Fibroblast of skin of left biceps (primary cell): Measurements from ENCODE around the gene MAP2K2.
"Not testable (repeated sequence)": the region's sequence is repeated elsewhere in the genome, so short reads cannot be mapped to it uniquely, and the experiment has no call there.

Experiments used
- DNase-seq, 2 experiments: peaks; one replicate each; pipeline ENCODE4 v3.0.0-alpha.2; 2013; ENCODE audit warnings: low read depth in 2 of 2

Gene MAP2K2

GRCh38 chr19:4130744-4131438 lies 7.0 kb upstream of the MAP2K2 start:
- DNase-seq = peak in 1 of 2 experiments; percentile 17

GRCh38 chr19:4129050-4129449 lies 5.1 kb upstream of the MAP2K2 start:
- DNase-seq = not testable (repeated sequence)

GRCh38 chr19:4127322-4127721 lies 3.4 kb upstream of the MAP2K2 start:
- not testable (repeated sequence) for DNase-seq

GRCh38 chr19:4124638-4125037 lies 716 bp upstream of the MAP2K2 start:
- DNase-seq = no peak

- DNase-seq = no peak
Observed at GRCh38 chr19:4122480-4122879, 1.4 kb downstream of the MAP2K2 start.

- no peak for DNase-seq
Observed at GRCh38 chr19:4121815-4122214, 2.1 kb downstream of the MAP2K2 start.

GRCh38 chr19:4121273-4121612 lies 2.7 kb downstream of the MAP2K2 start:
- no peak for DNase-seq

- no peak for DNase-seq
Observed at GRCh38 chr19:4120559-4121272, 3.2 kb downstream of the MAP2K2 start.

- no peak for DNase-seq
Observed at GRCh38 chr19:4119763-4120162, 4.2 kb downstream of the MAP2K2 start.

- no peak for DNase-seq
Observed at GRCh38 chr19:4115818-4116385, 8.0 kb downstream of the MAP2K2 start.

- DNase-seq = no peak
Observed at GRCh38 chr19:4115050-4115817, 8.7 kb downstream of the MAP2K2 start.

GRCh38 chr19:4114181-4114580 lies 9.7 kb downstream of the MAP2K2 start:
- DNase-seq = no peak

GRCh38 chr19:4113398-4114088 lies 10.4 kb downstream of the MAP2K2 start:
- DNase-seq = no peak

GRCh38 chr19:4112367-4112766 lies 11.6 kb downstream of the MAP2K2 start:
- no peak for DNase-seq

GRCh38 chr19:4109626-4109945 lies 14.3 kb downstream of the MAP2K2 start:
- DNase-seq = no peak

- DNase-seq = no peak
Observed at GRCh38 chr19:4108767-4109625, 14.9 kb downstream of the MAP2K2 start.

- no peak for DNase-seq
Observed at GRCh38 chr19:4103080-4103433, 20.9 kb downstream of the MAP2K2 start.

- DNase-seq = no peak
Observed at GRCh38 chr19:4102339-4103079, 21.4 kb downstream of the MAP2K2 start.

GRCh38 chr19:4101496-4101770 lies 22.5 kb downstream of the MAP2K2 start:
- DNase-seq = no peak

GRCh38 chr19:4100647-4101495 lies 23.1 kb downstream of the MAP2K2 start:
- no peak for DNase-seq
